Ovary (tissue), 9 donors: ENCODE results near the gene DISC1. TPM values are rescaled to one million over a fixed set of nuclear protein-coding genes. Genes with fewer than 3 reads are reported as not detected.
"Not testable (repeated sequence)": the region's sequence is repeated elsewhere in the genome, so short reads cannot be mapped to it uniquely, and the experiment has no call there.

ENCODE experiments used
- DNase-seq, 5 donors: peaks; one replicate each; pipeline ENCODE4 v3.0.0-alpha.2; 2019 to 2020
- H3K27ac ChIP-seq, 2 donors: fragments of 200-600 bp; one replicate each; pipeline versions ENCODE4 v1.5.1 to v1.8.0; 2019 to 2022
- H3K27me3 ChIP-seq: fragments of 200-600 bp; one replicate; pipeline ENCODE4 v1.8.0; 2022
- H3K36me3 ChIP-seq: fragments of 200-600 bp; sonication (generic); one replicate; pipeline ENCODE4 v1.5.1; 2019
- H3K4me1 ChIP-seq: one replicate; pipeline ENCODE4 v1.8.1; 2013; ENCODE audit warnings: mild to moderate bottlenecking, moderate library complexity; ENCODE audit not compliant: insufficient read depth
- H3K4me3 ChIP-seq: fragments of 200-600 bp; sonication (generic); one replicate; pipeline ENCODE4 v1.5.1; 2017
- H3K9me3 ChIP-seq, 2 donors: fragments of 200-600 bp in 1 of 2; sonication (generic) in 1 of 2; one replicate each; pipeline versions ENCODE4 v1.5.1 to v1.8.1; 2013 to 2019; ENCODE audit warnings: mild to moderate bottlenecking in 1 of 2, moderate library complexity in 1 of 2
- EP300 ChIP-seq: sonication (generic); formaldehyde crosslinking; IDR thresholded peaks from one replicate; pipeline ENCODE4 v1.6.1; 2017; ENCODE audit warnings: antibody characterized with exemption
- POLR2A ChIP-seq: fragments of 450-650 bp; IDR thresholded peaks from one replicate; pipeline ENCODE4 v1.6.1; 2017; ENCODE audit warnings: antibody characterized with exemption, mild to moderate bottlenecking, moderate library complexity
- WGBS, 3 donors: extraction: QIAGEN DNeasy Blood & Tissue Kit in 1 of 3; methylation state at CpG; one replicate each; pipeline versions ENCODE4 v1.1.5 to v1.1.7; 2013 to 2017; 5-methylcytosine and 5-hydroxymethylcytosine counted together
- intact Hi-C, 4 donors: fragments of 100-400 bp; cut with DNase I; formaldehyde crosslinking; loops; one replicate each; pipeline versions ENCODE4 v1.11.0 to v1.15.1; 2022 to 2023
- polyA plus RNA-seq, 2 donors: library from polyadenylated mRNA; stranded (reverse); fragments of 200-250 nt in 1 of 2; fragments of 350-450 nt in 1 of 2; fragmentation: Illumina TruSeq in 1 of 2; extraction: RNeasy Lipid Tissue Mini Kit (QIAGEN cat#74804) in 1 of 2; gene quantifications; one replicate each; pipeline ENCODE4 v1.2.3, GENCODE V29; 2013 to 2014
- total RNA-seq, 7 donors: library from RNA; depleted of rRNA in 2 of 7; stranded (reverse); fragments of >200 nt in 2 of 7; fragmentation: NEBNext Ultra II Directional in 3 of 7; extraction: Animal tissue kit (Norgen Biotek cat#: 25700) in 3 of 7; gene quantifications; one replicate each; pipeline versions ENCODE4 v1.1.0 to v1.2.4, GENCODE V29; 2016 to 2023
- TF ChIP-seq, protein P1 (sequence below), 3 donors: fragments of 450-650 bp in 2 of 3; fragments of 200-600 bp in 1 of 3; IDR thresholded peaks; one replicate each; pipeline versions ENCODE4 v1.5.1 to v1.8.0; 2016 to 2022; ENCODE audit warnings: antibody characterized with exemption in 3 of 3, mild to moderate bottlenecking in 1 of 3
- donor health status: DM: no; HTN: no; CAD: no; lungs with moderate emphysema.
- donor health status: DM: no; HTN: no; CAD: no.
- donor health status: Bipolar disorder and iron deficiency.
- donor health status: DM: yes; HTN: yes; CAD: no.
- donor health status: DM: no; HTN: no; CAD: no.
- donor health status: DM: yes; HTN: yes; CAD: no.

DISC1 gene
- total and polyA plus RNA-seq, 9 donors: 3.0 to 24.3 (median 13.0) TPM

DNA sequence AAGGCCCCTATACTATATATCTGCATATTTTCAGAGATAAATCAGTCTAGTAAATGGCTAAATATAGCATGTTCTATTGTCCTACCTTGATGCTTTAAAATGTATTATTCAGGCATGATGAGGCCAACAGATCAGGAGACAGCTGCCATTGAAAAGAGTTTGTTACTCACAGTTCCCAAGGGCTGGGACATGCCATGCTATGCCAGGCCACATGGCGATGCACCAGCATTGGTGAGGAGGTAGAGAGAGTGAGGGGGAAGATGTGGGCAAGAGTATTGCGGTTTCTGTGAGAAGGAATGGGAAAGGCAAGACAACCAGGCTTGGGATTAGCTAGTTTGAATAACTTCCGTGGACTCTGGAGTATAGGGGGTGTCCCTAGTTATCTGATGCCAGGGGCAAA, 316.5 kb downstream of the DISC1 start:
- Histone ChIP-seq H3K27ac (no peak overlapping the region), H3K36me3 (no peaks in the 10 kb centered on the region), H3K4me3 (no peak overlapping the region), H3K9me3 (no peaks in the 10 kb centered on the region), H3K4me1 (no peaks in the 10 kb centered on the region), H3K27me3 (no peaks in the 10 kb centered on the region)
- intact Hi-C loops: no loop called here
- DNase-seq: no peak
- TF ChIP-seq POLR2A (no peak), EP300 (no peak)
- TF ChIP-seq, protein P1, sequence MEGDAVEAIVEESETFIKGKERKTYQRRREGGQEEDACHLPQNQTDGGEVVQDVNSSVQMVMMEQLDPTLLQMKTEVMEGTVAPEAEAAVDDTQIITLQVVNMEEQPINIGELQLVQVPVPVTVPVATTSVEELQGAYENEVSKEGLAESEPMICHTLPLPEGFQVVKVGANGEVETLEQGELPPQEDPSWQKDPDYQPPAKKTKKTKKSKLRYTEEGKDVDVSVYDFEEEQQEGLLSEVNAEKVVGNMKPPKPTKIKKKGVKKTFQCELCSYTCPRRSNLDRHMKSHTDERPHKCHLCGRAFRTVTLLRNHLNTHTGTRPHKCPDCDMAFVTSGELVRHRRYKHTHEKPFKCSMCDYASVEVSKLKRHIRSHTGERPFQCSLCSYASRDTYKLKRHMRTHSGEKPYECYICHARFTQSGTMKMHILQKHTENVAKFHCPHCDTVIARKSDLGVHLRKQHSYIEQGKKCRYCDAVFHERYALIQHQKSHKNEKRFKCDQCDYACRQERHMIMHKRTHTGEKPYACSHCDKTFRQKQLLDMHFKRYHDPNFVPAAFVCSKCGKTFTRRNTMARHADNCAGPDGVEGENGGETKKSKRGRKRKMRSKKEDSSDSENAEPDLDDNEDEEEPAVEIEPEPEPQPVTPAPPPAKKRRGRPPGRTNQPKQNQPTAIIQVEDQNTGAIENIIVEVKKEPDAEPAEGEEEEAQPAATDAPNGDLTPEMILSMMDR (IDR thresholded peaks at IDR 0.05): no peak
- 96 to 99% (median 97%) methylated on average over 3 of the region's 3 CpGs for WGBS, 3 donors

DNA sequence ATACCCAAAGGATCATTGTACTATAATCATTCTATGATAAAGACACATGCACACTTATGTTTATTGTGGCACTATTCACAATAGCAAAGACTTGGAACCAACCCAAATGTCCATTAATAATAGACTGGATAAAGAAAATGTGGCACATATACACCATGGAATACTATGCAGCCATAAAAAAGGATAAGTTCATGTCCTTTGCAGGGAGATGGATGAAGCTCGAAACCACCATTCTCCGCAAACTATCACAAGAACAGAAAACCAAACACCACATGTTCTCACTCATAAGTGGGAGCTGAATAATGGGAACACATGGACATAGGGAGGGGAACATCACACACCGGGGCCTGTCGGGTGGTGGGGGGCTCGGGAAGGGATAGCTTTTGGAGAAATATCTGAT, 321.5 kb downstream of the DISC1 start:
- H3K9me3 ChIP-seq, H3K27ac ChIP-seq, H3K4me1 ChIP-seq, intact Hi-C loops, H3K4me3 ChIP-seq, H3K36me3 ChIP-seq, H3K27me3 ChIP-seq, DNase-seq: not testable (repeated sequence)
- 76 to 100% (median 98%) methylated on average over 5 of the region's 5 CpGs for WGBS, 3 donors

DNA sequence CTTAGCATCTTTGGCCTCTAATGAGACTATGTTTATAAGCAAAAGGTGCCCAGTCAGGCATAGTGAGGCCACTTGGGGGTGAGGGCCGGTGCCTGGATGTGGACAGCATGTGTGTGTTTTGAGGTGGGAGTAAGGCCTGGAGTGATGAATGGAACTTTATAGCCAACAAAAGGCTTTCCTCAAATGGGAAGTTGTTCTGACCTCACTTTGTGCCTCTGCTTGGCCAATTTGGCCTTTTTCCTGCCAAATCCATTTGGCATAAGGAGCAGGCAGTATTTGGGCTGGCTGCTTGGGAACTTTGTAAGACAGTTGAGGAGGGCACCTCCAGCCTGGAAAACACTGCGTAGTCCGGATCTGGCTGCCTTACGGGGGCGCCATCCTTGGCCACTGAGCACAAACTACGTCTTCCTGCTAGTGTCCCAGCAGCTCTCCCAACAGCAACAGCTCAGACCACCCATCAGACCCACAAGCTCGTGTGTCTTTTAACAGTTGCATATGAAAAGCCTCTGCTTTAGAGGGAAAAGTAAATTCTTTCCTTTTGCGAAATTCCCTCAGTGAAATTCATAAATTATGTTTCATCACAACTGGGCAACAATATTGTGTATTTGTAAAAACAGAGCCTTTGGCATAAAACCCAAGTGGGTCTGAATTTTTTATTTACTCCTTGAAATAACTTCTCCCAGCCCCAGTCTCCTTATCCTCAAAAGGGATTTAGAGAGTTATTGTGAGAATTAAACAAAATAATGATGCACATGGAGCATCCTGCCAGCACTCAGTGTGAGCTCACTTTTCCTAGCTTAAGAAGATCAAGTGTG, 322.9 kb downstream of the DISC1 start:
- no peaks in the 10 kb centered on the region for H3K9me3 ChIP-seq
- H3K27ac ChIP-seq: peak overlapping the region in 1 of 2 donors; percentile 58
- 21 to 32% (median 24%) methylated on average over 8 of the region's 8 CpGs for WGBS, 3 donors
- peaks cover 6% of the 10 kb centered on the region for H3K4me1 ChIP-seq
- H3K4me3 ChIP-seq: no peak overlapping the region
- TF ChIP-seq POLR2A (no peak), EP300 (no peak)
- TF ChIP-seq, protein P1 (IDR thresholded peaks at IDR 0.05): no peak
- DNase-seq: peak; percentile 25 to 66 (median 56)
- no peaks in the 10 kb centered on the region for H3K36me3 ChIP-seq
- H3K27me3 ChIP-seq: no peaks in the 10 kb centered on the region
- intact Hi-C loops: no loop called here

DNA sequence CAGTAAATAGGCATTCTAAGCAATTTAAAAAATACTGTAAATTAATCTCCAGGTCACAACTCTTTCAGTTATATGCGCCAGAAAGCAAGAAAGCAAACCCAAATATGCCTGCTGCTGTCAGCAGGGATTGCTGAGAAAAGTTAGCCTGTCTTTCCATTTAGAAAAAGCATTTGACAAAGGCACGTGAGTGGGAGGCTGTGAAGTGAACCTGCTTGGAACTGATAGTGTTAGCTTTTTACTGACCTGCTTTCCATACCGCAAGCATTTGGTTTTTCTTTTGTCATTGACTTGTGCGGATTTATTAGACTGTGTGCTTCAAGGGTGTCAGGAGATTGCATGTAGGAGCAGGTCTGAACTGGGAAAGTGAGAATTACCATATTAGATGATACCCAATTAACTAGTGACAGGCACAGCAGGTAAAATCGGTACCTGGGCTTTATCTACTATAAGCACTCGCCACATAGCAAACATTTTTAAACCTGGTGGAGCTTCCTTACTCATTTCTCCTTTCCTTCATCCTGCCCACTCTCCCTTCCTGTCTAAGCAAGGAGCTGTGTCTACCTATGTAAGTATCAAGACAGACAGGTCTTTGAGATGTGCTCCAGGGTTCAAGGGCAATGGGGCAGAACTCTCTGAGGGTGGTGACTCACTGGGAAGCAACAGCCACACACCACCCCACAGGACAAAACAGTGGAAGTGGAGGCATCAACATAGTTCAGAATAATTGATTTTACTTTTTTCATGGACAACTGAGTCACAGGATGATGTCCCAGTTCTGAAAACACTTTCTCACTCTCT, 323.9 kb downstream of the DISC1 start:
- intact Hi-C loops: no loop called here
- Histone ChIP-seq H3K9me3 (no peaks in the 10 kb centered on the region), H3K27me3 (no peaks in the 10 kb centered on the region), H3K4me1 (peaks cover 6% of the 10 kb centered on the region), H3K36me3 (no peaks in the 10 kb centered on the region), H3K4me3 (no peak overlapping the region), H3K27ac (peak overlapping the region in 1 of 2 donors; percentile 11)
- WGBS, 3 donors: 35 to 50% (median 50%) methylated on average over 6 of the region's 6 CpGs
- DNase-seq: no peak
- TF ChIP-seq EP300 (no peak), POLR2A (no peak)
- TF ChIP-seq, protein P1 (IDR thresholded peaks at IDR 0.05): no peak
